HL-60/S4 treated with phorbol 12-myristate 13-acetate at 8.2 ng/mL for 4 days and 3 days (cell line): ENCODE measurements around the gene PIK3AP1.

ENCODE experiments used
- in situ Hi-C: fragments of 300-500 bp; cut with MboI; formaldehyde crosslinking; loops from 2 replicates; pipeline ENCODE4 v1.15.0; 2022; ENCODE audit warnings: low sequenced_read_pairs

Gene PIK3AP1

GRCh38 chr10:96676272-96677112 lies 43.8 kb downstream of the PIK3AP1 start:
- in situ Hi-C loops: no loop called here

GRCh38 chr10:96675846-96676245 lies 44.5 kb downstream of the PIK3AP1 start:
- in situ Hi-C loops: no loop called here

GRCh38 chr10:96673318-96674099 lies 46.8 kb downstream of the PIK3AP1 start:
- in situ Hi-C loops: no loop called here

GRCh38 chr10:96672481-96673175 lies 47.7 kb downstream of the PIK3AP1 start:
- in situ Hi-C loops: no loop called here

- in situ Hi-C loops: no loop called here
Observed at GRCh38 chr10:96671211-96671890, 49.0 kb downstream of the PIK3AP1 start.

- in situ Hi-C loops: no loop called here
Observed at GRCh38 chr10:96670786-96671185, 49.5 kb downstream of the PIK3AP1 start.

GRCh38 chr10:96667401-96667800 lies 52.9 kb downstream of the PIK3AP1 start:
- in situ Hi-C loops: no loop called here

- in situ Hi-C loops: no loop called here
Observed at GRCh38 chr10:96666741-96667140, 53.6 kb downstream of the PIK3AP1 start.

GRCh38 chr10:96665306-96665705 lies 55.0 kb downstream of the PIK3AP1 start:
- in situ Hi-C loops: no loop called here

GRCh38 chr10:96664563-96664962 lies 55.8 kb downstream of the PIK3AP1 start:
- in situ Hi-C loops: no loop called here

- in situ Hi-C loops: no loop called here
Observed at GRCh38 chr10:96663797-96664196, 56.5 kb downstream of the PIK3AP1 start.

- in situ Hi-C loops: no loop called here
Observed at GRCh38 chr10:96661632-96662031, 58.7 kb downstream of the PIK3AP1 start.

GRCh38 chr10:96660297-96660696 lies 60.0 kb downstream of the PIK3AP1 start:
- in situ Hi-C loops: no loop called here

GRCh38 chr10:96658844-96659243 lies 61.5 kb downstream of the PIK3AP1 start:
- in situ Hi-C loops: no loop called here

- in situ Hi-C loops: no loop called here
Observed at GRCh38 chr10:96657385-96657784, 62.9 kb downstream of the PIK3AP1 start.

GRCh38 chr10:96656839-96657238 lies 63.5 kb downstream of the PIK3AP1 start:
- in situ Hi-C loops: no loop called here

GRCh38 chr10:96656198-96656577 lies 64.1 kb downstream of the PIK3AP1 start:
- in situ Hi-C loops: no loop called here

- in situ Hi-C loops: no loop called here
Observed at GRCh38 chr10:96655461-96656197, 64.7 kb downstream of the PIK3AP1 start.

- in situ Hi-C loops: no loop called here
Observed at GRCh38 chr10:96651998-96652431, 68.3 kb downstream of the PIK3AP1 start.

GRCh38 chr10:96650958-96651357 lies 69.4 kb downstream of the PIK3AP1 start:
- in situ Hi-C loops: no loop called here
